Endothelial cell of umbilical vein (primary cell): Measurements from ENCODE around the gene LYPD4. TPM values are rescaled to one million over a fixed set of nuclear protein-coding genes. Genes with fewer than 3 reads are reported as not detected.

ENCODE experiments used
- BruUV-seq: library from RNA; stranded (reverse); fragments of 400-500 nt; replicated peaks from 2 replicates; lab custom pipeline; 2021; lab: Mats Ljungman, UMichigan
- CTCF ChIA-PET: fragments of 300-600, 350-600 bp; sonication (Branson Sonifier 250); formaldehyde crosslinking; loops from one replicate; lab custom pipeline; 2021; ENCODE audit warnings: antibody characterized with exemption, inconsistent platforms; lab: Charles Lee
- POLR2A ChIA-PET: fragments of 300-600, 350-600 bp; sonication (Branson Sonifier 250); formaldehyde crosslinking; loops from one replicate; lab custom pipeline; 2021; ENCODE audit warnings: antibody characterized with exemption, inconsistent platforms; lab: Charles Lee
- DNase-seq: peaks from one replicate; pipeline ENCODE4 v3.0.0-alpha.2; 2011; ENCODE audit warnings: low read depth, low spot score
- FAIRE-seq: peaks from 2 replicates; lab custom pipeline; 2011; peaks lifted over from hg19 to GRCh38; lab: Jason Lieb, UNC
- H2AFZ ChIP-seq: 2 replicates; pipeline ENCODE4 v1.6.0; 2012; ENCODE audit warnings: low read depth, low read length, control low read depth, inconsistent platforms
- H3K27ac ChIP-seq: 2 replicates; pipeline ENCODE4 v1.5.1; 2011; ENCODE audit warnings: low read depth, mild to moderate bottlenecking, control low read depth, low read length, moderate library complexity; ENCODE audit not compliant: insufficient read depth
- H3K27me3 ChIP-seq, 2 experiments: 2 replicates each; pipeline versions ENCODE4 v1.6.0 to v1.6.1; 2011; ENCODE audit warnings: low read length in 2 of 2, mixed read lengths in 1 of 2; ENCODE audit not compliant: control insufficient read depth in 2 of 2, insufficient read depth in 2 of 2
- H3K36me3 ChIP-seq, 2 experiments: 2 replicates in 1 of 2; 3 replicates in 1 of 2; pipeline ENCODE4 v1.5.1; 2011; ENCODE audit warnings: low read length in 2 of 2, mild to moderate bottlenecking in 1 of 2, moderate library complexity in 1 of 2; ENCODE audit not compliant: control insufficient read depth in 2 of 2, insufficient read depth in 2 of 2; ENCODE audit errors: extremely low read depth in 1 of 2
- H3K4me1 ChIP-seq: 3 replicates; pipeline ENCODE4 v1.5.1; 2011; ENCODE audit warnings: mild to moderate bottlenecking, low read length; ENCODE audit not compliant: control insufficient read depth, insufficient read depth; ENCODE audit errors: extremely low read depth
- H3K4me2 ChIP-seq: 2 replicates; pipeline ENCODE4 v1.6.1; 2011; ENCODE audit warnings: low read length, control low read depth, mixed read lengths; ENCODE audit not compliant: insufficient read depth
- H3K4me3 ChIP-seq, 3 experiments: fragments of 200-600 bp in 1 of 3; sonication (generic), shearing (Covaris generic) in 1 of 3; replicated peaks in 1 of 3; 2 replicates each; pipeline ENCODE4 v1.5.1; 2011 to 2016; ENCODE audit warnings: control low read depth in 3 of 3, low read length in 3 of 3, mild to moderate bottlenecking in 2 of 3, inconsistent platforms in 1 of 3, low read depth in 1 of 3, moderate library complexity in 1 of 3; ENCODE audit not compliant: insufficient read depth in 1 of 3
- H3K79me2 ChIP-seq: 2 replicates; pipeline ENCODE4 v1.6.0; 2012; ENCODE audit warnings: low read length, inconsistent platforms; ENCODE audit not compliant: control insufficient read depth, insufficient read depth
- H3K9ac ChIP-seq: replicated peaks from 2 replicates; pipeline ENCODE3; 2011; ENCODE audit warnings: low read length, control low read depth; ENCODE audit not compliant: insufficient read depth; ENCODE audit errors: extremely low read depth
- H3K9me1 ChIP-seq: replicated peaks from 3 replicates; pipeline ENCODE4 v1.6.0; 2011; ENCODE audit warnings: mild to moderate bottlenecking, low read length; ENCODE audit not compliant: control insufficient read depth, insufficient read depth; ENCODE audit errors: extremely low read depth
- H3K9me3 ChIP-seq: replicated peaks from 2 replicates; pipeline ENCODE4 v1.5.1; 2012; ENCODE audit warnings: low read length, inconsistent platforms; ENCODE audit not compliant: control insufficient read depth, insufficient read depth
- H4K20me1 ChIP-seq: replicated peaks from 2 replicates; pipeline ENCODE3; 2011; ENCODE audit warnings: mild to moderate bottlenecking, low read length; ENCODE audit not compliant: control insufficient read depth, insufficient read depth; ENCODE audit errors: extremely low read depth
- FOS ChIP-seq: IDR thresholded peaks from 2 replicates; pipeline ENCODE4 v1.6.1; 2011; ENCODE audit warnings: mild to moderate bottlenecking, low read length, moderate library complexity, borderline replicate concordance; ENCODE audit not compliant: insufficient read depth
- MAX ChIP-seq: IDR thresholded peaks from 2 replicates; pipeline ENCODE4 v1.6.1; 2011; ENCODE audit not compliant: insufficient read depth, insufficient read length
- dilution Hi-C: fragments of 300-500 bp; cut with MboI; formaldehyde crosslinking; loops from one replicate; pipeline ENCODE4 v1.15.0; 2019; ENCODE audit warnings: low sequenced_read_pairs; ENCODE audit not compliant: extremely low pct_ligation_motif_present
- intact Hi-C: fragments of 100-400 bp; cut with micrococcal nuclease; formaldehyde crosslinking; loops from one replicate; pipeline ENCODE4 v1.10.0; 2022
- polyA plus RNA-seq, 4 experiments: library from polyadenylated mRNA; depleted of rRNA in 3 of 4; stranded (reverse) in 3 of 4; unstranded in 1 of 4; fragments of >200 nt; gene quantifications; 2 replicates each; pipeline versions ENCODE4 v1.2.1 to v1.2.3, GENCODE V29; 2011 to 2012; ENCODE audit warnings: missing spikeins in 1 of 4
- total RNA-seq: library from RNA; stranded (reverse); gene quantifications from 2 replicates; pipeline ENCODE4 v1.2.3, GENCODE V29; 2021

Gene LYPD4
- total and polyA plus RNA-seq, 2 donors (not counting 3 experiments of a cell fraction or from before 2014, with no cell fraction given): not detected

- FAIRE-seq (no peak), DNase-seq (no peak)
- Histone ChIP-seq H3K27ac (no peak overlapping the region), H3K4me1 (peaks cover 19% of the 10 kb centered on the region), H3K4me2 (no peak overlapping the region), H3K9ac (no peak overlapping the region), H3K27me3 (no peaks in the 10 kb centered on the region), H2AFZ (no peak overlapping the region), H3K4me3 (no peak overlapping the region), H3K79me2 (peaks cover 24% of the 10 kb centered on the region), H3K9me1 (no peaks in the 10 kb centered on the region), H3K9me3 (no peaks in the 10 kb centered on the region), H3K36me3 (peaks cover 4 to 7% of the 10 kb centered on the region in 2 experiments), H4K20me1 (no peaks in the 10 kb centered on the region)
- dilution Hi-C loops: no loop called here
- TF ChIP-seq FOS: no peak
- TF ChIP-seq MAX: no peak
- ChIA-PET POLR2A (no interaction called here), CTCF (interaction anchor here (0.9 to 1.2 kb wide), 2 partner anchors 8 to 14 kb away, joined by 3 read pairs; no protein-coding TSS in a partner anchor)
- intact Hi-C loops: no loop called here
- no TSS peak for BruUV-seq
Observed at GRCh38 chr19:41886761-41887710, 42.6 kb upstream of the LYPD4 start.
